IPS-18a (cell line): ENCODE data around the gene BBS5.

ENCODE experiments used
- H3K27ac ChIP-seq: one replicate; pipeline ENCODE4 v1.5.1; 2013; ENCODE audit warnings: low read length
- H3K27me3 ChIP-seq: one replicate; pipeline ENCODE4 v1.6.1; 2013; ENCODE audit warnings: mild to moderate bottlenecking, low read length; ENCODE audit not compliant: control insufficient read depth, insufficient read depth
- H3K36me3 ChIP-seq: one replicate; pipeline ENCODE4 v1.6.1; 2013; ENCODE audit warnings: low read depth, low read length; ENCODE audit not compliant: control insufficient read depth
- H3K4me1 ChIP-seq: one replicate; pipeline ENCODE4 v1.6.1; 2013; ENCODE audit warnings: low read depth, low read length; ENCODE audit not compliant: control insufficient read depth
- H3K4me3 ChIP-seq: one replicate; pipeline ENCODE4 v1.5.1; 2013; ENCODE audit warnings: low read length
- H3K9ac ChIP-seq: one replicate; pipeline ENCODE4 v1.6.1; 2013; ENCODE audit warnings: mild to moderate bottlenecking, low read length, moderate library complexity
- H3K9me3 ChIP-seq: one replicate; pipeline ENCODE4 v1.6.1; 2013; ENCODE audit warnings: low read depth, low read length; ENCODE audit not compliant: control insufficient read depth

Gene BBS5

DNA sequence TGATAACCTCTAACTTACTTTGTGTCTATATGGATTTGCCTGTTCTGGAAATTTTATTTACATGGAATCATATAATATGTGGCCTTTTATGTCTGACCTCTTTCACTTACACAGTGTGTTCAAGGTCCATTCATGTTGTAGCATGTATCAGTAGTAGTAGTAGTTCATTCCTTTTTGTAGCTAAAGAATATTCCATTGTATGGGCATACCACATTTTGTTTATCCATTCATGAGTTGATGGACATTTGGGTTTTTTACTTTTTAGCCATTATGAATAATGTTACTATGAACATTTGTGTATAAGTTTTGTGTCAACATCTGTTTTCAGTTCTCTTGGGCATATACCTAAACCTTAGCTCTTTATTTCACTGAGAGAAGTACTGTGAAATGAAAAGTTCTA lies 11.5 kb downstream of the BBS5 start:
- Histone ChIP-seq H3K27ac (no peak overlapping the region), H3K4me3 (no peak overlapping the region), H3K9ac (no peak overlapping the region), H3K27me3 (no peaks in the 10 kb centered on the region), H3K36me3 (no peaks in the 10 kb centered on the region), H3K4me1 (no peaks in the 10 kb centered on the region), H3K9me3 (no peaks in the 10 kb centered on the region)

DNA sequence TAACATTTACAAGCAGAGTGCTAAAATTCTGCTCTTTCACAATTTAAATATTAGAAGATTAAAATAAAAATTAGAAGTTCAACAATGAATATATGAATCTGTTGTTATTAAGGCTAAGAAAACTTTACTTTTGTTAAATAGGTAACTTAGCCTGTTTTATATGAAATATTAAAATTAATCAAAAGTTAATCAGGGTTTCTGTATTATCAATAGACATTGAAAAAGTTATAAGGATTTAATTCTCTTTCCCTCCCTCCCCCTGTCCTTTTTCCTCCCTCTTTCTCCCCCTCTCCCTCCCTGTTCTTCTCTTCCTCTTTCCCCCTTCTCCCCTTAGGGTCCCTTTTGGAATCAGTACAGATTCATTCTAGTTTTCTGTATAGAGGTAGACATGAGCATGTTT lies 12.1 kb downstream of the BBS5 start:
- H3K4me3 ChIP-seq = no peak overlapping the region
- H3K9me3 ChIP-seq = no peaks in the 10 kb centered on the region
- H3K36me3 ChIP-seq = no peaks in the 10 kb centered on the region
- H3K27me3 ChIP-seq = no peaks in the 10 kb centered on the region
- no peak overlapping the region for H3K9ac ChIP-seq
- H3K27ac ChIP-seq = no peak overlapping the region
- no peaks in the 10 kb centered on the region for H3K4me1 ChIP-seq

DNA sequence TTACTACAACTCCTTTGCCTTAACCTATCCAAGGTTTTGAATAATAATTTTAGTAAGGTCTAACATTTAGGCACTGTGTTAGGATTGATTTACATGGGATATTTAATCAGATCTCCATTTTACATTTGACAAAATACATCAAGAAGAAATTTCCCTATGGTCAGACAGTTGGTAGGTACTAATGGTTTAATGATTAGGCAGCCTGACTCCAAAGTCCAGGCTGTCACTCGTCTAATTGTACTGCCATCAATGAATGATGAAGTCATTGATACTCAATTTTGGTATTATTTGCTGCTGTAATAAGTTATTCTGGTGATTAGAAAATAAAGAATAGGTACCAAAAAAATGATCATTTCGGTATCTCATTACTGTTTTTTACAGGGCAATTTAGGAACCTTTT lies 14.1 kb downstream of the BBS5 start:
- H3K27ac ChIP-seq = no peak overlapping the region
- no peak overlapping the region for H3K4me3 ChIP-seq
- no peaks in the 10 kb centered on the region for H3K27me3 ChIP-seq
- H3K9ac ChIP-seq = no peak overlapping the region
- no peaks in the 10 kb centered on the region for H3K36me3 ChIP-seq
- no peaks in the 10 kb centered on the region for H3K9me3 ChIP-seq
- H3K4me1 ChIP-seq = no peaks in the 10 kb centered on the region

DNA sequence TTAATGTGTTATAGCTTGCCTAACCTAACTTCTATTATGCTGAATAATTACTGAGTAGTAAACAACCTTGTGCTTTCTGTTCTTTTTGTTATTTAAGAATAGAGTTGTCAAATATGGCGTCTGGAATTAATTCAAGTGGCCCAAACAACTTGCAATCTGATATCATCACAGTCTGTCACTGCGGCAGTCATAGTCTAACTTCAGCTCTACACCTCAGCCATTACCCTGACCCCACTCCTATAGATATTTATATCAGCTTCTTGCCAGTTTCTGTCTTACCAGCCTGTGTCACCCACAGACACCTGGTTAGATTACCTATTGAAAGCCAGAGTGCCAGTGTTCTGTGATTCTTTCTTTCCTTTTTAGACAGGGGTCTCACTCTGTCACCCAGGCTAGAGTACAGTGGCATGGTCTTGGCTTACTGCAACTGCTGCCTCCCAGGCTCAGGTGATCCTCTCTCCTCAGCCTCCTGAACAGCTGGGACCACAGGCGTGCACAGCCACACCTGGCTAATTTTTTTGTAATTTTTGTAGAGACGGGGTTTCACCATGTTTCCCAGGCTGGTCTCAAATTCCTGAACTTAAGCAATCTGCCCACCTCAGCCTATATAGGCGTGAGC lies 16.1 kb downstream of the BBS5 start:
- no peak overlapping the region for H3K27ac ChIP-seq
- H3K27me3 ChIP-seq = no peaks in the 10 kb centered on the region
- no peak overlapping the region for H3K9ac ChIP-seq
- no peaks in the 10 kb centered on the region for H3K4me1 ChIP-seq
- no peaks in the 10 kb centered on the region for H3K36me3 ChIP-seq
- H3K9me3 ChIP-seq = no peaks in the 10 kb centered on the region
- H3K4me3 ChIP-seq = no peak overlapping the region

DNA sequence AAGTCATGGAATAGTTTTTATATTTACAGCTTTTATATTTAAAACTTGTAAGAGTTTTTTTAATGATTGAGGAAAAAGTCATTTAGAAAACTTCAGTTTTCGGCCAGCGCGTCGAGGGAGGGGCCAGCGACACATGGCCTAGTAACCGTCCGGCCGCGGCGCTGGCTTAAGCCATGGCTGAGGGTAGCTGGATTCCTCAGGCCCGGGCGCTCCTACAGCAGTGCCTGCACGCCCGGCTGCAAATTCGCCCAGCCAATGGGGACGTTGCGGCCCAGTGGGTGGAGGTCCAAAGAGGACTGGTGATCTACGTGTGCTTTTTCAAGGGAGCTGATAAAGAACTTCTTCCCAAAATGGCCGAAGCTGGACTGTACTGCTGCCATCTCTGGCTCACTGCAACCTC lies 25.4 kb downstream of the BBS5 start:
- no peak overlapping the region for H3K27ac ChIP-seq
- H3K4me3 ChIP-seq = no peak overlapping the region
- H3K4me1 ChIP-seq = peaks cover 5% of the 10 kb centered on the region
- H3K36me3 ChIP-seq = no peaks in the 10 kb centered on the region
- no peak overlapping the region for H3K9ac ChIP-seq
- no peaks in the 10 kb centered on the region for H3K9me3 ChIP-seq
- H3K27me3 ChIP-seq = no peaks in the 10 kb centered on the region

DNA sequence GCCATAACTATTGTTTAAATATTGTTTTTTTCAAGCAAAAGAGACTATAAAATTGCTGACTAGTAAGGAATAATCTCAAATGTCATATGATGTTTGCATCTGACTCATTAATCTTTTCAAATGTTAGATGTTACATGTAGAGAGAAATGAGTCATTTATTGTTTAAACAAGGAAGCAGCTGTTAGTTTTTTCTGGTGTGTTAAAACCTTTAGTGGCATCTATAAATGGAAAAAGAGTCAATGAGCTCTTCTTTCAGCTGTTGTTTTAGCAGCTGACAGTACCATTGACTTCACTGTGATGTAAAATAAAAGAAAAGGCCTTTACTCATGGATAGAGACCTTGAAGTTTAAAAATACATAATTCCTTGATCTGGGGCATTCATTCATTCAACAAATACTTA lies 28.4 kb downstream of the BBS5 start:
- Histone ChIP-seq H3K27ac (no peak overlapping the region), H3K4me1 (peaks cover 9% of the 10 kb centered on the region), H3K27me3 (no peaks in the 10 kb centered on the region), H3K9me3 (no peaks in the 10 kb centered on the region), H3K36me3 (no peaks in the 10 kb centered on the region), H3K4me3 (no peak overlapping the region), H3K9ac (no peak overlapping the region)

DNA sequence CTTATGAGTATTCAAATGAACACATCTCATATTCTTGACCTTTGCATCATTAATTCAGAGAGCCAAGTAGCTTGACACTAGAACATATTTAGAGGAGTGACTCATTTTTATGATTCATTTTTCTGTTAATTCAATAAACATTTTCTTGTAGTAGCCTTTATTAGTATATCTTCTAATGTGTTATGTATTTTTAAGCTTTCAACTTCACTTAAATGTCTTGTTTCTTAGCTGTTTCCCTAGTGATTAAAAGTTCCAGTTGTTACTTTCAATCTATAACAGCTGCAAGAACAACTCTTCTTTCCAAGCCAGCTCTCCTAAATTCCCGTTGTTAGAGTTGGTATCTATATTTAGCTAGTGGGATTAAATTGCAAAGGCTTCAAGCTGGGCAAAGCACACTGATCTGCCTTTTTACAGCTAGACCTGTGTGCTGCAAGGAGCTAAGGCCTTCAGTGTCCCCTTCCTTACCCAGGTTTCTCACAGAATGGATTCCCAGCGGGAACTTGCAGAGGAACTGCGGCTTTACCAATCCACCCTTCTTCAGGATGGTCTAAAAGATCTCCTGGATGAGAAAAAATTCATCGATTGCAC lies 30.1 kb downstream of the BBS5 start, which contains the start of gene KLHL41:
Gene KLHL41 (plus strand): TSS at position 405 of the 588 bp plus-strand sequence. CDS start 77 bp downstream, at position 482.
- Histone ChIP-seq H3K36me3 (no peaks in the 10 kb centered on the region), H3K4me3 (no peak within 1 kb of the TSS), H3K9me3 (no peaks in the 10 kb centered on the region), H3K4me1 (peaks cover 9% of the 10 kb centered on the region), H3K9ac (no peak within 1 kb of the TSS), H3K27me3 (no peaks in the 10 kb centered on the region), H3K27ac (no peak within 1 kb of the TSS)

DNA sequence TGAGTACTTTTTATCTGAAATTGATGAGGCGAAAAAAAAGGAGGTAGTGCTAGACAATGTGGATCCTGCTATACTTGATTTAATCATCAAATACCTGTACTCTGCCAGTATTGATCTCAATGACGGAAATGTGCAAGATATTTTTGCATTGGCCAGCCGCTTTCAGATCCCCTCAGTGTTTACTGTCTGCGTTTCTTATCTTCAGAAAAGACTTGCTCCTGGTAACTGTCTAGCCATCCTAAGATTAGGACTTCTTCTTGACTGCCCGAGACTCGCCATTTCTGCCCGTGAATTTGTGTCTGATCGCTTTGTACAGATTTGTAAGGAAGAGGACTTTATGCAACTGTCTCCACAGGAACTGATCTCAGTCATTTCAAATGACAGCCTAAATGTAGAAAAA lies 30.7 kb downstream of the BBS5 start:
- H3K27ac ChIP-seq = no peak overlapping the region
- H3K36me3 ChIP-seq = no peaks in the 10 kb centered on the region
- H3K4me3 ChIP-seq = no peak overlapping the region
- no peaks in the 10 kb centered on the region for H3K9me3 ChIP-seq
- peaks cover 9% of the 10 kb centered on the region for H3K4me1 ChIP-seq
- H3K9ac ChIP-seq = no peak overlapping the region
- H3K27me3 ChIP-seq = no peaks in the 10 kb centered on the region

DNA sequence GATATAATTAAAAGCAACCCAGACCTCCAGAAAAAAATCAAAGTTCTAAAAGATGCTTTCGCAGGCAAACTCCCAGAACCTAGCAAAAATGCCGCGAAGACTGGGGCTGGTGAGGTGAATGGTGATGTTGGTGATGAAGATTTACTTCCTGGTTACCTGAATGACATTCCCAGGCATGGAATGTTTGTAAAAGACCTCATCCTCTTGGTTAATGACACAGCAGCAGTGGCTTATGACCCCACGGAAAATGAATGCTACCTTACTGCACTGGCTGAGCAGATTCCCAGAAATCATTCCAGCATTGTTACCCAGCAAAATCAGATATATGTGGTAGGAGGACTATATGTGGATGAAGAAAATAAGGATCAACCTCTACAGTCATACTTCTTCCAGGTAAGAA lies 31.2 kb downstream of the BBS5 start:
- Histone ChIP-seq H3K36me3 (no peaks in the 10 kb centered on the region), H3K9ac (no peak overlapping the region), H3K9me3 (no peaks in the 10 kb centered on the region), H3K27me3 (no peaks in the 10 kb centered on the region), H3K4me1 (peaks cover 9% of the 10 kb centered on the region), H3K27ac (no peak overlapping the region), H3K4me3 (no peak overlapping the region)

DNA sequence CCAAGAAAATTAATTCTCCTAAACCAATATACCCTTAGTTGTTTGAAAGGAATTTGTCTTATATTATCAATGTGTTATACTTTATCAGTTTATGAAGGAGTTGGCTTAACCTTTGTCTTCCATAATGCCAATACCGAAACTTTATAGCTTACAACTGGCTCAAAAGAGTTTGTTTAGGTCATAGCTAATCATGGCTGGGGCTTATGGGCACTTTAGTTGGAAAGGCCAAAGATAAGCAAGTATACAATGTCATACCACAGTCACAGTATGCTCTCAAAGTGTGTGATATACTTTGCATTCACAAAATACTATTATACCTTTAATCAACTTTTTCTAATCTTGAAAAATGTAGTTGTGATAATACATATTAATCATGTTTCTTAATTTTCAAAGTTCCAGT lies 32.5 kb downstream of the BBS5 start:
- no peak overlapping the region for H3K9ac ChIP-seq

DNA sequence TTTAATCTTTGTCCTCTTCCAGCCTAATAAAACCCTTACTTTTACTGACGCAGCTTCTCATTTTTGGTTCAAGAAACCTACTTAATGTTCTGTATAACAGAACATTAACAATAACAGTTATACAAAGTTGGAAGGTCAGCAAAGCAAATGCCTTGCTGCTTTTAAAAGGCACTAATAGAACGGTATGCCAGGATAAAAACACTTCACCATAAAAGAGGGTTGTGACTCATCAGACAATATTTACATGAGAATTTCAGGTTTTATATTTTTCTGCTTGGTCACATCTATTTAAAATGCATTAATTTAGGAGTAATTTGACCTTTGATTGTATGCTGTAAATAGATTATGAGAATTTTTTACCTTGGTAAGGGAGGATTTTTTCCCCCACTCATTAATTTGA lies 33.2 kb downstream of the BBS5 start:
- Histone ChIP-seq H3K27ac (no peak overlapping the region), H3K36me3 (no peaks in the 10 kb centered on the region), H3K9me3 (no peaks in the 10 kb centered on the region), H3K4me3 (no peak overlapping the region), H3K4me1 (peaks cover 9% of the 10 kb centered on the region), H3K27me3 (no peaks in the 10 kb centered on the region), H3K9ac (no peak overlapping the region)

More for the DNA sequence above, 32.5 kb downstream of the BBS5 start:
- peaks cover 9% of the 10 kb centered on the region for H3K4me1 ChIP-seq
- H3K36me3 ChIP-seq = no peaks in the 10 kb centered on the region
- no peak overlapping the region for H3K4me3 ChIP-seq
- no peaks in the 10 kb centered on the region for H3K27me3 ChIP-seq
- no peaks in the 10 kb centered on the region for H3K9me3 ChIP-seq
- H3K27ac ChIP-seq = no peak overlapping the region

DNA sequence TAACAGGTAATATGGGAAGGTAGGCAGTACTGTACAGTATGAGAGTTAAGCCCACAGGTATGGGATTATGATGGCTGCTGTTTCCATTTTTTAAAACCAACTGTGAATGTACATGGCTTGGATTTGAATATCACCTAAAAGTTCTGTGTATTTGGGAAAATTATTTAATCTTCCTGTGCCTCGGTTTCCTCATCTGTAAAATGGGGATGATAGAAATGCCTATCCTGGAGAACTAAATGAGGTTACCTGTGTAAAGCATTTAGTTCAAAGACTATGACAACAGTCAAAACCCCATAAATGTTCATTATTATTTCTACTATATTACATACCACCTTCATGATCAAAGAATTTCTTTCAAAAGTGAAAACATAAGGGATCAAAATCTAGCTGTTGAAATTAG lies 33.8 kb downstream of the BBS5 start:
- no peak overlapping the region for H3K9ac ChIP-seq
- no peaks in the 10 kb centered on the region for H3K36me3 ChIP-seq
- H3K27ac ChIP-seq = no peak overlapping the region
- H3K9me3 ChIP-seq = no peaks in the 10 kb centered on the region
- peaks cover 9% of the 10 kb centered on the region for H3K4me1 ChIP-seq
- no peaks in the 10 kb centered on the region for H3K27me3 ChIP-seq
- no peak overlapping the region for H3K4me3 ChIP-seq
